GM19239 (cell line): ENCODE measurements around the gene OR2T6.
A peak's percentile ranks its signal among the peaks of the same experiment; 100 is the strongest.
"Not testable (repeated sequence)": the region's sequence is repeated elsewhere in the genome, so short reads cannot be mapped to it uniquely, and the experiment has no call there.

ENCODE experiments used
- DNase-seq: peaks from one replicate; pipeline ENCODE4 v3.0.0; 2011; ENCODE audit warnings: low spot score; ENCODE audit not compliant: insufficient read length
- FAIRE-seq: peaks from 2 replicates; lab custom pipeline; 2011; peaks lifted over from hg19 to GRCh38; lab: Jason Lieb, UNC

OR2T6 gene, protein sequence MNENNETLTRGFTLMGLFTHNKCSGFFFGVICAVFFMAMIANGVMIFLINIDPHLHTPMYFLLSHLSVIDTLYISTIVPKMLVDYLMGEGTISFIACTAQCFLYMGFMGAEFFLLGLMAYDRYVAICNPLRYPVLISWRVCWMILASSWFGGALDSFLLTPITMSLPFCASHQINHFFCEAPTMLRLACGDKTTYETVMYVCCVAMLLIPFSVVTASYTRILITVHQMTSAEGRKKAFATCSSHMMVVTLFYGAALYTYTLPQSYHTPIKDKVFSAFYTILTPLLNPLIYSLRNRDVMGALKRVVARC

DNA sequence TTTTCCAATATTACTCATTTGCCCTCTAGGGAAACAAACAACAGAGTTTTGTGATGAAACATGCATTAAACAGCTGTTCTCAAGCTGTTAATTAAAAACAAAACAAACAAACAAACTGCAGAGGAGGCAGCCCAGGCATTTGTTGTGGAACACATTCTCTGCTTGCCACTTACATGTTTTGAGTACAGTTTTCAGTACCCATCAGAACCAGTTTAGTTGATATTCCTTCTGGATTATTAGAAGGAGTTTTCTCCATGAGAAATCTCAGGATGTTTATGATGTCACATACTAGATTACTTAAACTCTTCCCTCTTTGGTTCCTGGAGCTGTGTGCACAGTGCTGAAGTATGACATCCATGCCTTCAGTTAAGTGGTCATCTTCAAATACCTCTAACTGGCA lies at the start of gene OR2T6:
OR2T6 (plus strand) TSS at position 301 of the 400 bp plus-strand sequence. CDS start 11,863 bp downstream, outside the sequence.
- DNase-seq (no peak), FAIRE-seq (no peak)

DNA sequence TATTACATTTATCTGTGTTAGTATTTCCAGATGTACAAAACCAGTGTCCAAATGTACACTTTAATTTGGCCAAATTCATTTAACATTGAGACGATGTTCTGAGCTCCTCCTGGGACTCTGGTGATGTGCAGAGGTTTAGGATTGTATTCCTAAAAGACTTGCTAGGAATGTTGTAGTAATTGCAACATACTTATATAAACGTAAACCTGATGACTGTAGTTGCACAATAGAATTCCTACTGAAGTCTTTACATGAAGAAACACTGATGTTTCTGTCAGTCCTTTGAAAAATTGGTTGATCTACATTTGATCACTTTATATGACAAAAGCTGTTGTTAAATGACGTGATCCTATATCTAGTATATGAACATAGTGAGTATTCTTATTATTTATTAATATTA lies 32.1 kb upstream of the OR2T6 start:
- no peak for DNase-seq
- FAIRE-seq = no peak

DNA sequence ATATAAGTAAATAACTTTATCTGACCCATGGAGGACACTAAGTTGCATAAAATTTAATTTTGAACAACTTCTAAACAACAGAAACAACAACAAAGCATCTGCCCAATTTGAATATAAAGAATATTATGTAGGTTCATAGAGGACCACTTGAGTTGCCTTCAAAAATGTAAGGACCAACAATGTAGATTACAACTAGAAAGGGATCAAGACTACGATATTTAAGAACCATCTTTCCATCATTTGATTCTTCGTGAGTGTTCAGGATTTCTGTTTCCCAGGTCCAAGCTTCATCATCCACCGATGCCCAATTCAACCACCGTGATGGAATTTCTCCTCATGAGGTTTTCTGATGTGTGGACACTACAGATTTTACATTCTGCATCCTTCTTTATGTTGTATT lies 27.1 kb upstream of the OR2T6 start, which contains the start of gene OR14C36:
OR14C36 (plus strand) TSS at position 301 of the 400 bp plus-strand sequence; CDS start at position 301, 0 bp downstream.
- FAIRE-seq = no peak

DNA sequence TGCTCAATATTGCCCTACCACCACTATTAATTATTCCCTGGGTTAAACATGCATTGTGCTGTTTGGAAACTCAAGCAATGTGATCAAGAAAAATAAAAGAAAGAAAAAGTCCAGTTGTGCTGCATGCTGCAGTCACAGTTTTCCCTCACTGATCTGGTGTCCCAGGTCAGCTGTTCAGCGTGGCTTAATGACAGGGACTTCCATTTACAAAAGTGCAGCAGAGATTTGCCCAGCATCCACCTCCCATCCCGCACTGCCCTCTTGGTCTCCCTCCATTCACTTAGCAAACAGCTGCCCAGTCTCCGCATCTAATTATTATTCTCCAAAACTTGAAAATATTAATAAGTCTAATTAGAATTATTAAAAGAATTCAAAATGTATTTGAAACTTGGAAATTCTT lies 16.1 kb upstream of the OR2T6 start:
- DNase-seq (no peak), FAIRE-seq (no peak)

More for the DNA sequence above, 27.1 kb upstream of the OR2T6 start, which contains the start of gene OR14C36:
- DNase-seq = no peak

DNA sequence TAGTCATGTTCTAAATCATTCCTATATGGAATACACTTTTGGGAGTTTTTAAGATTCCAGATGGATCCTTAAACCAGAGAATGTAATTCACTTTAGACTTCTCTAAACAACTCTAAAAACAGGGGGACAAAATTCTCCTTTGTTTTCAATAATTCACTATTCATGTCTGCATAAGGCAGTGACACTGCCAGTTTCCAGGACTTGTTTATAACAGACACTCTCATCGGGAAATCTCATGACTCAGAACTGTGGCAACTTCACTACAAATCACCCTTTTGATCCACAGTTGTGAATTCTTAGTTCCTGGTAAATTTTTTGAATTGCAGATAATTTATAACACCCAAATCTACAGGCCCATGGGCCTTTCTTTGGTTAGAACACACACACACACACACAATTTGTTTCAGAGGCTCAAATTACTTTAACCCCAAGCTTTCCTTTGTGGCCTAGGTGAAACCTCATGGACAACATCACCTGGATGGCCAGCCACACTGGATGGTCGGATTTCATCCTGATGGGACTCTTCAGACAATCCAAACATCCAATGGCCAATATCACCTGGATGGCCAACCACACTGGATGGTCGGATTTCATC lies 14.3 kb upstream of the OR2T6 start, which contains the start of gene OR2T4:
OR2T4 (plus strand) TSS at position 545 of the 595 bp plus-strand sequence; CDS start at position 545, 0 bp downstream.
- no peak for DNase-seq
- FAIRE-seq = no peak

DNA sequence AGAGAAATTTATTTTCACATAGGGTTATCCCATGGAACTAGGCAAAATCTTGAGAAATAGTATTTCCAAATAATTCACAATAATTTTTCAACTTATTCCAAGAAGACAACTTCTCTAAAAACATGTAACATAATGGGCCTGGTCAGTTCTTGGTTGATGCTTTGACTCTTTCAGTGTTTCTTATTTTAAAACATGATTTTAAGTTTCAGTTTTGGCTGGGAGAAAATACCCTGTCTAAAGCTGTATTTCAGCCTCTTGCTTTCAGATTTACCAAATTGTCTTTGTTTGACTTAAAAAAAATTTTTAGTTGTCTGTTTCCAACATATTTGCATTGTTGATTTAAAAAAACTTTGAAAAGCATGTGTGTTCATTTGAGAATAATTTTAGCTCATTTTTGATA lies 8.9 kb upstream of the OR2T6 start:
- DNase-seq (no peak), FAIRE-seq (no peak)

DNA sequence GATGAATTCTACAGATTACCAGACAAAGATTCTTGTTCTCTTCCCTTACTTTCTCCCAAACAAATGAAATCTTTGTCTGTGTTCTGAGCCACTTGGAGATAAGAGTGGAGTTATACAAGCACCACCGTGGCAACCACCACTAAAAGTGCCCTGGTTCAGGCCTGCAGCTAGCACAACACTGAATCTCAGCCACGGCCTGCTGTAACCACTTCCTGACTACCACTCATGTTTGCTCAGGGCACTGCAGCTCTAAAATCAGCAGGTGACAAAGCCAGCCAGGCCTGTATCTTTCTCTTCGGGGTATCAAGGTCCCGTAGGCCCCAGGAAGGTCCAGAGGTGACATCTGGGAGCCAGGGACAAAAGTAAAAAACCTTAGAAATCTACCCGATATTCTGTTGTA lies 3.2 kb upstream of the OR2T6 start:
- DNase-seq = no peak
- no peak for FAIRE-seq

DNA sequence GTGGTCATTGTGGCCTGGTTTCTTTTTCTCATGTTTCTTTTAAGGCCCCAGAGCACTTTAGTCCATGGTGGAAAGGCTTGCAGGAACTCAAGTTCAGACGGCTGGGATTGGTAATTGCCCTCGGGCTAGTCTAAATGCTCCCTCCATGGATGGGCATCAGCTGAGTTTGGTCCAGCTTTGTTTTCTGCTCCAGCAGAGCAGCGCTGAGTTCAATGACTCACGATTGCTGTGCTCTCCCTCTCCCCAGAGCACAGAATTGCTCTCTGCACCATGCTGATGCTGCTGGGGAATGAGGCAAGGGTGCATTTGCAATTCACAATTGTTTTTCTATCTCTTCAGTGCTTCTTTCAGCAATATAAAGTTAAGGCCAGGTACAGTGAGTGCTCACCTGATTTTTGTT lies 1.8 kb upstream of the OR2T6 start:
- FAIRE-seq = no peak

DNA sequence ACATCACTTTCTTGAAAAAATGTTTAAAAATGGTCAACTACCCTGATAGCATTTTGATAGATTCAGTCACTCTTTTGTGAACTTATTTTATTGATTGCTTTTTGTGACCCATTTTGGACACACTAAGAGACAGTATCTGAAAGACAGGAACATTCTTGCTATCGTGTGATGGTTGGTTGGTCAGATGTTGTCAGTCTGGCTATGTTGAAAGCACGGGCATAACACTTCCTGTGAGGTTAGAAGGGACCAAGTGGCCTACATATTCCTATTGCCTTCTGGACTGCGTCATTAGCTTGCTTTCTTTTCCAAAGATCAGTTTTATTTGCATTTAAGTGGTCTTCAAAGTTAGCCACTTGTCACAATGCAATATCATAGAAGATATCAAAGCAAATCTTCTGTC lies 1.4 kb downstream of the OR2T6 start:
- FAIRE-seq (no peak), DNase-seq (no peak)

More for the DNA sequence above, 1.8 kb upstream of the OR2T6 start:
- no peak for DNase-seq

DNA sequence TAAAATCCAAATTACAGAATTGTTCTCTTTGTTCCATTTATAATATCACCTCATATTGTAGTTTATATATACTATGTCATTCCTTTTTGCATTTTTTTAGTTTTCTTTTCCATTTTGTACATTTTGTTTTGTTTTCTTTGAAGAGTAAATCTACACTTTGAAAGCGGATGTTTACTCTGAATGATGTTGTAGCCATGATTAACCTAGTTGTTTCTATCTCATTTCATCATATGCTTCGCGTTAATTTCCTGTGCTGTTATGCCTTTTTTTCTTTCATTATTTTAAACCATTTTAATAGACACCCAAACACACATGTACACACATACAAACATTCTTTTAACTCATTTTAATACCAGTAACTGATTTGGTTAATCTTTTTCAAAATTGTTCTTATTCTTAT lies 5.3 kb downstream of the OR2T6 start:
- DNase-seq = no peak
- FAIRE-seq = peak; percentile 35

DNA sequence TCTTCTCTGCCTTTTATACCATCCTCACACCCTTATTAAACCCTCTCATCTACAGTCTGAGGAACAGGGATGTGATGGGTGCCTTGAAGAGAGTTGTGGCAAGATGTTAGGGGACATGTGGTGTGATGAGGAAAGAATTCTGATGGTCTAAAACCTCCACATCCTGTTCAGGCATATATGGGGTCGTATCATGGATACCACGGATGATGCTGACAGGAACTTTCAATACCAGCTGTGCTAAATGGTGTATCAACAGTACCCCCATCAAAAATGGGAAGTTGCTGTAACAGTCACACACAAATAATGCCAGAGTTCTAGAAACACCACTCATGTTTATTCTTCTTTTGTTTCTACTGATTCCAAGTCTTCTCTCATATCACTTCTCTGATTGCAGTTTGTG lies 12.9 kb downstream of the OR2T6 start:
- DNase-seq (no peak), FAIRE-seq (no peak)

DNA sequence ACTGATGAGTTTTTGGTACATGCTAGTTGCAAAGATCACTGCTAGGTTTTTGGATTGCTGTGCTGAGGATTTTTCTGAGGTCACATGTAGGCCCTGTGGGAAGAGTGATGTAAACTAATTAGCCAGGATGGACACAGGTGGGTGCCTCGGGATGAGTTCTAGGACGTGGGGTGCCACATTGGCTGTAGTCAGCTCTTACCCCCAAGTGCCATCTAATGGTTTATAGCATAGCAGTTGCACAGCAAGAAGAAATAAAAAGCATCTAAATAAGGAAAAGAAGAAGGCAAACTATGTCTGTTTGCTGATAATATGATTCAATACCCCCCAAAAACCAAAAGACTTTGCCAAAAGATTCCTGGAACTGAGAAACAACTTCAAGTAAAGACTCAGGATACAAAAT lies 17.5 kb downstream of the OR2T6 start:
- FAIRE-seq (no peak), DNase-seq (no peak)

DNA sequence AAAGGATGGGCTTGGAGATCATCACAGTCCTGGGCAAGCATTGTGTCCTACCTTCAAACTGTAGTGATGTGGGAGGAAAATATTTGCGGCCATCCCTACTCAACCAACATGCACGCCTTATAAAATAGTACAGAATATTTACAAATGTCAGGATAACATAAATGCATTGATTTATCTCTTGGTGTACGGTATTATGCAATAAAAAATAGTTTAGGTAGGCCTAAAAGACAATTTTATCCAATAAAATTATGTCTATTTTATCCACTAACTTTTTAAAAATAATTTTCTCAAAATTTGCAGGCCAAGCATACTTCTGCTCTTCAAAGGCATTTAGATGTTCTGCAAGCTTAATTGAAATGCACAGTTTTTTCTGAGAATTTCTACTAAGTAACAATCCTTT lies 27.2 kb downstream of the OR2T6 start, which contains the start of gene OR2T1:
OR2T1 (plus strand) TSS at position 301 of the 400 bp plus-strand sequence. CDS start 3,100 bp downstream, outside the sequence.
- DNase-seq (no peak), FAIRE-seq (no peak)

DNA sequence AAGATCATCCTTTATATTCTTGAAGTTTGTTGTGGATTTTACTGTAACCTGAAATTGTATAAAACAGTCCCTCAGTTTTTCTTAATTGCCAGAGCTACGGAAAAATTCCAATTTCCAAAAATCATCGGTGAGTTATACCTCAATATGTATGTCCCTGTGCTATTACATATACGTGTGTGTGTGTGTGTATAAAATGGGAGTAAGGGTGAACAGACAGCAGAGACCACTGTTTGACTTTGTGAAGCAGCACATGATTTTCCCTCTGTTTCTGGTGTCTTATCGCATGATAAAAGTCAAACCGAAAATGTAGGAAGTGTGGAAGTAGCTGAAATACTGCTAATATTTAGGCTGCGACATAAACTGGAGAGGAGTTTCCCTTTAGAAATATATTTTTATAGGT lies 28.5 kb downstream of the OR2T6 start:
- FAIRE-seq (peak; percentile 99), DNase-seq (no peak)

DNA sequence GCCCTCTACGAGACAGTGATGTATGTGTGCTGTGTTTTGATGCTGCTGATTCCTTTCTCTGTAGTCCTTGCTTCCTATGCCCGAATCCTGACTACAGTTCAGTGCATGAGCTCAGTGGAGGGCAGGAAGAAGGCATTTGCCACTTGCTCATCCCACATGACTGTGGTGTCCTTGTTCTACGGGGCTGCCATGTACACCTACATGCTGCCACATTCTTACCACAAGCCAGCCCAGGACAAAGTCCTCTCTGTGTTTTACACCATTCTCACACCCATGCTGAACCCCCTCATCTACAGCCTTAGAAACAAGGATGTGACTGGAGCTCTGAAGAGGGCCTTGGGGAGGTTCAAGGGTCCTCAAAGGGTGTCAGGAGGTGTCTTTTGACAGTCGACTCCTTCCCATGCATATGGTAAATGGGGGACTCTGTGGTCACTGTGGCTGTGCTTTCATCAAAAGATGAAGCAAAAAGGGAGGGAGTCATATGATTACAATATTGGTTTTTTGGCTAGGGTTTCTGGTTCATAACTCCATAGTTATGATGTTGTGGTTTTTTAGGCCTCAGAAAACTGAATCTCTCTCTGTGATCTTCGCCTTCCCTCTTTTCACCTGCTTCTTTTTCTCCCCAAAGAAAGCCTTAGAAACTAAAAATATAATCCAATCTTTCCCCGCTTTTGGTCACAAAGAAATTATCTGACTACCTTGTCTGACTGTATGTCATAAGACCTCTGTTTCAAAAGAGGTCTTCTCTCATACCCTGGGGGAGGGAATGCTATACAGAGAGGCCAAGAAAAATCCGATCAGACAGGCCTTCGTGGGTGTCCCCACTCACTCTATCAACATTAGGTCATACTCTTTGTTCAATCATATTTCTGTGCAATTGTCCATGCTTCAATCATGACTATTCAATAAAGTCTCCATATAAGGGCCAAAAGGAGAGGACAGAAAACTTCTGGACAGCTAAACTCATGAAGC lies 31.5 kb downstream of the OR2T6 start:
- DNase-seq = no peak

DNA sequence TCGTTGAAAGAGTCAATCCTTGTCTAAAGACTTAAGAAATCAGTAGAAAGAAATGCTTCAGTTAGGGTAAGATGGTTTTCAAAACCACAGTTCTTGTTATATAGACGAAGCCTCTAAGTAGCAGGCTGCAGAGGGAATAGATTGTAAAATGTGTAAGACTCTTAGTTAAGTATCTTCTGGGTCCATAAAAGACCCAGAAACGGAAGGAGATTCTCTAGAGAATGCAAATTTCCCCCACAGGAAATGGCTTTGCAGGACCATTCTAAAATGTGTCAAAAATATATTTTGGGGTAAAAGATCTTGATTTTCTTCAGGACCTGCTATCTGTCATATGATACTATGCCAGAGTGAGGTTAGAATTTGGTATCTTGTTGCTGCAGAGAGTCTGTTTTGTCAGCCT lies 40.7 kb downstream of the OR2T6 start:
- DNase-seq (no peak), FAIRE-seq (peak; percentile 79)

More for the DNA sequence above, 31.5 kb downstream of the OR2T6 start:
- FAIRE-seq = peak; percentile 18

DNA sequence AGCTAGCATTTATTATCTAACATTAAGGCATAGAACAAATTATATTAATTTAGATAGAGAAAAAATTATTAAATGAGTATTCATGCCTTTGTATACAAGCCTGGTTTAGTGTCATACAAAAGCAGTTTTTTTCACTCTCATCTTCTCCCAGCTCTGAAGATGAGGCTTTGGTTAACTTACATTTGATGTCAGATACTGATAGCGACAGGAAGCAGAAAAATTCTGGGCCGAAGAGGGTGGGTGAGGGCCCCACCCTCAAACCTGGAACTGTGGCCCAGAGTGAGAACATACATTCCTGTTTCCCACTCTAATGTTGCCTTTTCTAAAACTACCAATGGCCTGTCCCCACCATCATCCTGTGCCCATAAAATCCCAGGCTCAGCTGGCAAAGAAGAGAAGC lies 42.3 kb downstream of the OR2T6 start:
- no peak for FAIRE-seq
- DNase-seq = no peak

DNA sequence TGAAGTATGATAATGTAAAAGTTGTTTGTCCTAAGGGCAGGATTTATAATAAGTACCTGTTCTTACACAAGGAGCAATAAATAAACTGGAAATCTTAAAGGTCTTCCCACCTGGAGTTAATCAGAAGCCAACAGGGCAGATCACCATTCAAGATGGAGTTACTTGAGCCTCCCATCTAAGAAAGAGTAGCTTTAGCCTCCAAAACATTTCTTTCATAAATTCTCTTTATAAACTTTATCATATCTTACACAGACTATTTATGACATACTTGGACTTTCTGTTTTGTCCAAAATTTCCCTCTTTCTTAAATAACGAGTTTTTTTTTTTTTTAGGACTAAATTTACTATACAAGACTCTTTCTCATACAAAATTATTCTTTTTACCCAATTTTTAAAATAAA lies 45.8 kb downstream of the OR2T6 start:
- FAIRE-seq (peak; percentile 18), DNase-seq (no peak)

DNA sequence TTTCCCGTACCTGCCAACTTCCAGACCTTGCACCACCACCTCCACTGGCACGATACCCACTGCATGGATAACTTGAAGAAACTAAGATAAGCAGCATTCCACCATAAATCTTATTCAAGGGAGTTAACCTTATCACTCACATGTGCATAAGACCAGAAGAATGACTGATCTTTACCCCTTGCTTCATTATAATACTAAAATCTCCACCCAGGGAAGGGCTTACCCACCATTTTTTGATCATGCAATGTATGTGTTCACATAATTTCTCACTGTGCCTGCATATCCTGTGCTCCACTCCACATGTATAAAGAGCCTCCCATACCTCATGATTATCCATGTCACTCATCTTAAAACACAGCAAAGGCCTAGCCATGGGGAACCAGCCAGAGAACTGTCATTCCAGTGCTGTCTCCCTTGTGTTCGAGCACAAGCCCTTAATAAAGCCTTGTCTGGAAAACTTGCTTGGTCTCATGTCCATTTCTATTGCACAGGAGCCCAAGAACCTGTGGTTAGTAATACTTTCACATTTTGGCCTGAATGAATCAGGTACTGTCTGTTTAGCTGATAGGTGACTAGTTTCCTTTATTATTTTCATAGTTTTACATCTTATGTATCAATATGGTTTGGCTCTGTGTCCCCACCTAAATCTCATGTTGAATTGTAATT lies 52.1 kb downstream of the OR2T6 start:
- not testable (repeated sequence) for DNase-seq, FAIRE-seq

DNA sequence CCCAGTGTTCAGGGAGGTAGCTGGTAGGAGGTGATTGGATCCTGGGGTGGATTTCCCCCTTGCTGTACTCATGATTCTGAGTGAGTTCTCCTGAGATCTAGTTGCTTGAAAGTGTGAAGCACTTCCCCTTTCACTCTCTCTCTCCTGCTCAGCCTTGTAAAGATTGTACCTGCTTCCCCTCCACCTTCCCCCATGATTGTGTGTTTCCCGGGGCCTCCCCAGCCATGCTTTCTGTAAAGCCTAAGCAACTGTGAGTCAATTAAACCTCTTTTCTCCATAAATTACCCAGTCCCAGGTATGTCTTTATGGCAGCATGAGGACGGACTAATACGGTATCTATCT lies 52.6 kb downstream of the OR2T6 start:
- peak; percentile 100 for FAIRE-seq
- DNase-seq = not testable (repeated sequence)
